Measurements from ENCODE around the gene MYO3B.
"Not testable (repeated sequence)": the region's sequence is repeated elsewhere in the genome, so short reads cannot be mapped to it uniquely, and the experiment has no call there.

The MYO3B gene

DNA sequence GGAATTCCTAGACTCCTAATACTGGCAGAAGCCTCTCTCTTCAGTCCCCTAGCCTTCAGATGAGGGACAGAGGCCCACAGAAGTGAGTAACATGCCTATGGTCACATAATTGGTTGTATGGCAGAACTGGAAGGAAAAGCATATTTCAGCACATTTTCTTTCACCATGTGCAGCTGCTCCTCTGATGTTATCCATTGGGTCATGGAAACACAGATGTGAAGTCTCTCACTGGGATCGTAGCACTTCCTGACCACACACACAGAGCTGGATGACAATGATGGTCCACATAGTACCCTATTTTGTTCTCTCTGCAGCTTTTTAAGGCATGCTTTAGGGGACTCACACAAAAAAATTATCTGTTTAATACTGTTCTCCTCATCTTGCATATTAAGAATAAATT is 24.5 kb downstream of the MYO3B start:
- no peak for DNase-seq (ENCODE audit: low read depth, low spot score)
- H3K4me3 ChIP-seq (ENCODE audit: low read length): no peak overlapping the region

DNA sequence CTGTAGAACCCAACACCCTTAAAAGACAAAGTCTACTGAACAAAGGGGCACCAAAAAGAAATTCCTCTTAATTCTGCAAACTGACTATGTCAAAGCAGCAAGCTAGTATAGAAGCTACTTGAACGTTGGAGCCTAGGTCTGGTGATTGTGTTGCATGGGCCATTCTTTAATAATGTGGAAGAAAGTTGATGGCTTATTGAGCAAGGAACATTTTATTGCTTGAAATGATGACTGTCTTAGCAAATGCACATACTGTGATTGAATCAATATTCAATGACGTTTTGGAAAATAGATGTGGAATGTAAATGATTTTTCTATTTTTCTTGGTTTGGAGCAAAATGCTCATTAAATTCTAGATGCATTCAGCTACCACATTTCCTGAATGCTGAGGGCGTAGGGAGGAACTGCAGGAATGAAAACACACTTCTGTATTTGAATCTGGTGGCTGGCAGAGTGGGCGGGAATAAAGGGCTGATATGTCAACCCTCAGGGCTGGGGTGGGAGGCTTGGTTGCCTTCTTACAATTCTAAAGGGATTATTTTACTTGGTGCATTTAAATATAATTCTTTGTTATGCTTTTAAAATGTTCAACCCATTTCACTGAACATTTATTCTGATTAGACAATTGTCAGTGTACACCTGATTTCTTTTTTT is 26.5 kb downstream of the MYO3B start:
- H3K4me3 ChIP-seq (ENCODE audit: low read length): no peak overlapping the region
- no peak for DNase-seq (ENCODE audit: low read depth, low spot score)

DNA sequence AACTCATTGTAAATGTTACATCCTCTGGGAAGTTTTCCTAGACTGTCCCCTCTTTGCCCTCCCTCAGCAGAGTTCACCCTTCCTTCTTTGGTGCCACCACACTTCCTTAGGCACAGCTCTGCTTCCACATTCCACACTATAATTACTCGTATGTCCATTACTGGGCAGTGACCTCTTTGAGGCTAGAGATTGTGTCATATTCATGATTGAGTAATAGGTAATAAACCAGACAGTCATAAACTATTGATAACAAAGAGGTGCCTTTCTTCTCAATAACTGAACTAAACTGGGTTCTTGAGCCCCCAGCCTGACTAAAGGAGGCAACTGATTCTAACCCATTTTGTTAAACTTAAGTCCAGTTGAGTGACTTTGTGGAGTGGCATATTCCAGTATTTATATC is 28.3 kb downstream of the MYO3B start:
- no peak for DNase-seq (ENCODE audit: low read depth, low spot score)

DNA sequence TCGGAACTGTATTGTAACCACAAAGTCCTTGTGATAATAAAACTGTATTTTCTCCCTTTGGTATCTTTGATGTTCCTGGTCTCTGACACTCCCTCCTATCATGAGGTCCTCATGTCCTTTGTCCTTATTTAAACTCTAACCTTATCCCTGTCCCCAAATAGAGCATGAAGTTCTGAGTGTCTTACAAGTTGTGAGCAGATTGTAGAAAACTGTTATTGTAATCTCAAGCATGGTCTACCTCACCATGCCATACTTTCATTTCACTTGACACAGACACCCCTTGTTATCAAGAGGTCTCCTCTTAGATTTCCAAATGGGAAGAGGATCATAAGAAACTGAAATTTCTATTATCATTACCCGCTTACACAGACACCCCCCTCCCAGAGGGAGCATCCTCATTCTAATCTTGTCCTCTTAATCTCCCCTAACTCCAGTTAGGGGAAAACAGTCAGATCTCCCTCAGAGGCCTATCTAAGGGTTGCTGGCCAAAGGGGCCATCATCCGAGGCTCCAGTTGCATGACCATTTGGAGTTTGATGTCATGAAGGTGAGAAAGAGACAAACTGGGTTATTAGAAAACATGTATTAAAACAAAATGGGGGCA is 29.0 kb downstream of the MYO3B start:
- DNase-seq (ENCODE audit: low read depth, low spot score): no peak
- H3K4me3 ChIP-seq (ENCODE audit: low read length): no peak overlapping the region

More for the DNA sequence above, 28.3 kb downstream of the MYO3B start:
- no peak overlapping the region for H3K4me3 ChIP-seq (ENCODE audit: low read length)

DNA sequence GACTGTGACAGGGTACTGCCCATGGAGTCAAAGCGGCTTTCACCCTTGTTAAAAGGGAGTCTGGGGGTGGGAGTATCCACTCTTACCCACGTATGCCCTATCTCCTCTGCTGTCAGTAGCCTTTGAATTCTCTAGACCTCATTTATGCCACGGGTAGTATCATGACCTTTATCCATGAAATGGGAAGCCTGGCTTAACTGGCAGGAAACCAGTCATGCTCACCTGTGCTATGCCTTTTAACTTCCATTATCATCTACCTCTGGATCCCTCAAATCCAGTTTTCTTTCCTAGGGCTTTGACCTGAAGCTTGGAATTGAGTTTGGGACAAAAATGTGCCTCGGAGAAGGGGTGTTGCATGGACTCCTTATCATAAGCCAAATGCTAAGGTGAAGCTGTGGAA is 30.0 kb downstream of the MYO3B start:
- no peak for DNase-seq (ENCODE audit: low read depth, low spot score)
- no peak overlapping the region for H3K4me3 ChIP-seq (ENCODE audit: low read length)

DNA sequence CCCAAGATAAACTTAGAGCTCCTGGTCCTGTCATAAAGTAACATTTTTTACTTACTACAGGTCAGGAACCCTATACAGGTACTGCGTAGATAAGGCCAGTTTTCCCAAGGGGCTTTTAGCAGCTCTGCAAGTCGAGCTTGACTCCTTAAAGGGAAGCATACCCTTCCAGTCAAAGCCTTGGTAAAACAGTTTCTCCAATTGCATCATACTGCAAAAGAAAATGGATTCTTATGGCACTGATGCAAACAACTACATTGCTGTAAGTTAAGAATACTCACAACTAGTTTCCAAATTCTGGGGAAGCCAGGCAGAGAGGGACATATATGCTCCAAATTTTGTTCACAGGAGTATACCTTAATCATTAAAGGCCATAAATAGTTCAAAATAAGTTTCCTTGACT is 31.0 kb downstream of the MYO3B start:
- no peak for DNase-seq (ENCODE audit: low read depth, low spot score)
- H3K4me3 ChIP-seq (ENCODE audit: low read length): no peak overlapping the region

DNA sequence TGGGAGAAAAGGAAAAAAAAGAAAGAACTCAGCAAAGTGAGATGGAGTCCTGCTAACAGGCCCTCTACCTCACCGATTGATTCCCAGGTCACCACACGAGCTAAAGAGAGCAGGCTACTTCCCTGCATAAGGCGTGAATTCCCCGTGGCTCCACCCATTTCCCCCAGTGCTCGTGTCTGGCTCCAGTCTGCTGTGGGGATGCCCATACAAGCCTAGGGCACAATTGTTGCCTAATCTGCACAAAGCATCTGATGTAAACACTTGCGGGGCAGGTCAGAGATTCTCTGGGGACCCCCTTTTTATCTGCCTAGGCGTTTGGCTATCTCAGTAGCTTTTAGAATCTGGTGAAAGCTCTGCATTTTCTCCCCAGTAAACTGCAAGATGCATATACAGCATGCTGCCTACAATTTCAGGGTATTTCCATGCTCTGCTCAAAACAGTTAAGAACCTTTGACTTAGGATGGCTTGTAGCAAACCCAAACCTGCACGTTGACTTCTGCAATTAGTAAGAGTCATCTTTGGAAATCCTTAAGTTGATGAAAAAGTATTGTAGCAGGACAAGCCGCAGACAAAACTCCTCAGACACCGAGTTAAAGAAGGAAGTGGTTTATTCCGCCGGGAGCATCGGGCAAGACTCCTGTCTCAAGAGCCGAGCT is 34.8 kb downstream of the MYO3B start:
- DNase-seq (ENCODE audit: low read depth, low spot score): no peak
- H3K4me3 ChIP-seq (ENCODE audit: low read length): no peak overlapping the region

DNA sequence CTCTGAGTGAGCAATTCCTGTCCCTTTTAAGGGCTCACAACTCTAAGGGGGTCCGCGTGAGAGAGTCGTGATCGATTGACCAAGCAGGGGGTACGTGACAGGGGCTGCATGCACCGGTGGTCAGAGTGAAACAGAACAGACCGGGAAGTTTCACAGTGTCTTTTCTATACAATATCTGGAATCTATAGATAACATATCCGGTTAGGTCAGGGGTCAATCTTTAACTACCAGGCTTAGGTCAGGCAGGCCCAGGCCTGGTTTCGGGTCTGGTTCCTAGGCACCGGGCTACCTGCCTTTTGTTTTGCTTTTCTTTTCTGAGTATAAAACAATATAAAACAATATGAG is 35.3 kb downstream of the MYO3B start:
- not testable (repeated sequence) for DNase-seq (ENCODE audit: low read depth, low spot score); H3K4me3 ChIP-seq (ENCODE audit: low read length)

DNA sequence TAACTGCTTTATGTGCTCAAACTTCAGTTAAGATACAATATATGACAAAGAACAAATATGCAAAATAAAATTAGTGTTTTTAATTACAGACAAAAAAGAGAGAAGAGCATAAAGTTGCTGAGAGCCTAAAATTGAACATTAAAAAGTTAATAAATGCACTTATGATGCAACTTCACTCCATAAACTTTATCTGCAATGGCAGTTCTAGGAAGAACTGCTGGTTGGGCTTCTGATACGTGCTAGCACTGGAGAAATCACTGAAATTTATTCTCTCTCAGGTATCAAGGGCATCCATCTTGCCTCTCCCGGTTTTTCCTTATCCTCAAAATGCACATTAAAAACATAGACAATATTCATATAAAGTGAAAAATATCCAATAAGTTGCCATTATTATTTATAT is 35.7 kb downstream of the MYO3B start:
- no peak for DNase-seq (ENCODE audit: low read depth, low spot score)

DNA sequence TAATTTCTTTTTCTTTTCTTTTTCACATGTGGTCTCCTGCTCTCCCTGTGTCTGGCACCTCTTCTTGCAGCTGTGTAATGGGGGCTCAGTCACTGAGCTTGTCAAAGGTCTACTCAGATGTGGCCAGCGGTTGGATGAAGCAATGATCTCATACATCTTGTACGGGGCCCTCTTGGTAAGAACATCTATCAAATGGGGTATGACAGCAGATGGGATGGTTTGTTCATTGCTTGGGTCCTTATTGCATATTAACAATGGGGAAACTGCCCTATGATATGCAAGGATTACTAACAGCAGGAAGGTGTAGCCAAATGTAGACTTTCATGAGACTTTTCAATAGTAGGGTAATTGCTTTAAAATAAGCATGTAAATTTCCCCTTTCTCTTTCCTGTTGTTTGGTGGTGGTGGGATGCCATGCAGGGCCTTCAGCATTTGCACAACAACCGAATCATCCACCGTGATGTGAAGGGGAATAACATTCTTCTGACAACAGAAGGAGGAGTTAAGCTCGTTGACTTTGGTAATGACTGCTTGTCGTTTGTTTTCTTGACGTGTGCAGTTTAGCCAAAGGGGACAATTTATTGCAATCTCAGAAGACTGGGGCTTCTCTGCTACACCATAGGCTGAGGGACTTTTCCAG is 36.5 kb downstream of the MYO3B start:
- peak; percentile 9 for DNase-seq (ENCODE audit: low read depth, low spot score)
- H3K4me3 ChIP-seq (ENCODE audit: low read length): no peak overlapping the region

More for the DNA sequence above, 35.7 kb downstream of the MYO3B start:
- H3K4me3 ChIP-seq (ENCODE audit: low read length): no peak overlapping the region

DNA sequence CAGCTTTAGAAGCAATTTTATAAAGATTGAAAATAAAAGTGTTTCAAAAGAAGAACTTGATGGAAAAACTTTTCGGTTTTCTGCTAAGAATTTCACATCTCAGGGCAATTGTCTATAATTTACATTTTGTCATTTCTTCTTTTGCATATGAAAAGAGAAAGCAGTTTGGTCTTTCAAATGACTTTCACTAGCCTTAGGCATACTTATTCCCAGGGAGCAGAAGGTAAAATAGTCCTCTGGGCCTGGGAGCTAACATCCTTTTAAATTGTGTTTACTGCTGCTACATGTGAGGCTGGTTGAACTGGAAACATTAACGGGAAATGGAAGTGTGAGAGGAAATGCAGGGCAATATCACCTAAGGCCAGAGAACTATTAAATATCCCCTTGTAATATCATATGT is 37.1 kb downstream of the MYO3B start:
- DNase-seq (ENCODE audit: low read depth, low spot score): no peak
- no peak overlapping the region for H3K4me3 ChIP-seq (ENCODE audit: low read length)

DNA sequence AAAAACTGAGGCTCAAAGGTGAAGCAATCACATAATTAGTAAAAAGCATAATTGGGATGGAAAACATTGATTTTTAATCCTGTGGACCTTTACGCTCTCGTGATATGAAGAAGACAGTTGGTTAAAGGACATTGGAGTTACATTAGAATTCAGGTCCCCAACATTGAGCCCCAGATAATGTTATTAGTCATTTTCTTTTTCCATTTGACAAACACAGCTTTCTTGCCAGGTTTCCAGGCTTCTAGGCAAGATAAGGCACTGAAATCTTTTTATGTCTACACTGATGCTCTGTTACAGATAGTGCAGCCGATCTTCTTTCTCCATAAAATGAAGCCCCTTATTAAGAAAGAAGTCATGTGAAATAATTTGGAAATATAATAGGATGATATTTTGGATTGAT is 38.5 kb downstream of the MYO3B start:
- no peak overlapping the region for H3K4me3 ChIP-seq (ENCODE audit: low read length)
- no peak for DNase-seq (ENCODE audit: low read depth, low spot score)

DNA sequence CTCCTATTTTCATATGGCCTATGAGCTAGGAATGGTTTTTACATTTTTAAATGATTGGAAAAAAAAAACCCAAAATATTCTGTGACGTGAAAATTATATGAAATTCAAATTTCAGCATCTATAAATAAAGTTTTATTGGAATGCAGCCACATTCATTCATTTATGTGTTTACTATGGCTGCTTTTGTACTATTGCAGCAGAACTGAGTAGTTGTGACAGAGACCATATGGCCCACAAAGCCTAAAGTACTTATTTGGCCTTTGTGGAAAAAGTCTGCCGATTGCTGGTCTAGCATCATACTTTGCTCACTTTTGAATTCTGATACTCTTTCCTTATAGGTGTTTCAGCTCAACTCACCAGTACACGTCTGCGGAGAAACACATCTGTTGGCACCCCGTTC is 39.0 kb downstream of the MYO3B start:
- no peak for DNase-seq (ENCODE audit: low read depth, low spot score)
- H3K4me3 ChIP-seq (ENCODE audit: low read length): no peak overlapping the region

DNA sequence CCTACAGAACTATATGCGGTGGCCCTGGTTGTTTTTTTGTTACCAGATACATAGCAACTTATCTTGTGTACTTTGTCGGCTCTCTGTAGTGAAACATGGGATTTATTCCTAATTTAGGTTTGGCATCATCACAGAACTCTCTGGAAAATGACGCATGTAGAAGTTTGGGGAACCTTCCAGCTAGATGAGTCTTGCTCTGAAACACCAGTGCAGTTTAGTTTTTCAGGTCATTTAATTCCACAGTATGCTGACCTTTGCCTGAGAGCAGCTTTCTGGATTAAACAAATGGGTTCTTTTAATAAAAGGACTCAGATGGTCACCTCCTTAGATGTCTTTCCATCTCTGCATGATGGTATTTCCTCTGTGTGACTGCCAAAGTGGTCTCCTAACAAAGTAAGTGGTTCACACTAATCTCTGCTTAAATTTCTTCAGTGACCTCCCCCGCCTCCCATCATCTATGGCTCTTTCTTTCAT is 39.9 kb downstream of the MYO3B start:
- no peak for DNase-seq (ENCODE audit: low read depth, low spot score)

DNA sequence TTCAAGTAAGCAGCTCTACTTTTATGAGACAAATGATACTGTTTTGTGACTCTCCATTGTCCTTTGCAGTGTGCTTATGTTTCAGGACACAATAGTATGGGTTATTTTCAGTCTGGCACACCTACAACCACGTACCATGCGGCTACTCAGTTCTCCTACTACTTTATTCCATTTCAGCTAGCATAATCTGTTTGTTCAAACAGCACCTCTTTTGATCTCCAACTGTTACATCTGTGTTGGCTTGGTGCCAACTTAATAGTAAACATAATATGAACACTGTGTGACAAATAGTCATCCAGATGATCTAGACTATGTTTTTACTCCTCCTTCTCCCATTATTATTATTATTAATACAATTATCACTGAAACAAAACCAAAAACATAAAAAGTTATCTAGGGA is 40.5 kb downstream of the MYO3B start:
- H3K4me3 ChIP-seq (ENCODE audit: low read length): no peak overlapping the region
- DNase-seq (ENCODE audit: low read depth, low spot score): no peak

More for the DNA sequence above, 39.9 kb downstream of the MYO3B start:
- no peak overlapping the region for H3K4me3 ChIP-seq (ENCODE audit: low read length)

DNA sequence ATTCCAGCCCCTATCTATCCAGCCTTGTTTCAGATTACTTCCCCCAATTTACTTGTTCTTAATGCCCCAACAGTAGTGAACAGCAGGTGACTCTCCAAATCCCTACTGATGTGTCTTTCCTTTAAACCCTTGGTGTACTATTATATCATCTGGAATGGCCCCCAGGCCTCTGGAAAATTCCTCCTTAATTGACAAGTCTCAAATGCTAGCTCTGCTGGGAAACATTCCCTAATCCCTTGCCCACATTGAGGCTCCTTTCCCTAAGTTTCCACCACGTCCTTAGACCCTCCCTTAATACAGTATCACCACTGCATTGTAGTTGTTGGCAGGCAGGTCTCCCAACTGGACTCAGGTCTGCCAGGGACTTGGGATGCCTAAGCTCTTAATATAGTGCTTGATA is 41.0 kb downstream of the MYO3B start:
- no peak for DNase-seq (ENCODE audit: low read depth, low spot score)
- no peak overlapping the region for H3K4me3 ChIP-seq (ENCODE audit: low read length)

DNA sequence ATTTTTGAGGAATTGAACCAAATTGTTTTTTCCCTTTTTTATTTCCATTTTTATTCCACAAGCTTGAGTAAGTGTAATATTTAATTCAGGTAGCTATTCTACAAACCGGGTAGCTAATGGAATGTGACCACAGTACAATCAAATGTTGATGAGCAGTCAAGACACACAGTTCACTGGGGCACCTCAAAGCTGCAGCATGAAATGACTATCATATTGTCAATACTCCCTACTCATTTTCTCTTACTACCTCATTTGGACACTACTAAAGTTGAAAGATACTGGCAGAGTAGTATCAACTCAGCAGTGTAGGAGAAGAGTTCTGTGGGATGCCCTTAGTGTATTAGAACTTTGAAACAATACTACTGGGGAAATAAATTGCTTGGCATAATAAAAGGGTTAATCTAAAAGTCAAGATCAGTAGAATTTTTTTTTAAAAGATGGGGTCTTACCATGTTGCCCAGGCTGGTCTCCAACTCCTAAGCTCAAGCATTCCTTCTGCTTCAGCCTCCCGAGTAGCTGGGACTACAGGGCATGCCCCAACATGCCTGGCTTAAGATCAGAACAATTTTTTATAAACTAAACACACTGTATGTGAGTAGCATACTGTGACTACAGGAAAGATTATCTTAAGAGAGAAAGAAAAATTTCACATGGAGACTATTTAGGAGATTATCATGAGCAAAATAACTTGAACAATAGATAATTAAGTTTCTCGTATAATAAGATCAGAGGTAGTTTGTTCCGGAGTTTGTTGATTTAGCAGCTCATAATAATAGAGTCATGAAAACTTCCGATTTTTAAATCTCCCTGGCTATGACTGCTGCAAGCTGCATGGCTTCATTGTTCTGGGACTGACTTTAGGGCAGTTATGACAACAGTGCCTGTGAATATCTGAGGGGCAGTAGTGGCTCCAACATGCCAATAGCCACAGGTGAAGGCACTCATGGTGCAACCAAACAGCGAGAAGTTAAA is 43.7 kb downstream of the MYO3B start:
- no peak overlapping the region for H3K4me3 ChIP-seq (ENCODE audit: low read length)
- DNase-seq (ENCODE audit: low read depth, low spot score): no peak

DNA sequence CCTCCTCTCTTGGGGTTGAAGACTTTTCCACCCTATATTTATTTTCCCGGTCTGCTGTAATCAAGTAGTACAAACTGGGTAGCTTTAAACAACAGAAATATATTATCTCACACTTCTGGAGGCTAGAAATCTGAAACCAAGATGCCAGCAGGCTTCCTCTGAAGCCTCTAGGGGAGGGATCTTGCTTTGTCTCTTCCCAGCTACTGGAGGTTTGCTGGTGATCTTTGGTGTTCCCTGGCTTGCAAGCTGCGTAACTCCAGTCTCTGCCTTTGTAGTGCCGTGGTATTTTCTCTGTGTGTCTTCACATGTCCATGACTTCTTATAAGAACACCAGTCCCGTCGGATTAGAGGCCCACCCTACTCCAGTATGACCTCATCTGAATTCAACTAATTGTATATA is 44.4 kb downstream of the MYO3B start:
- DNase-seq (ENCODE audit: low read depth, low spot score): no peak
- H3K4me3 ChIP-seq (ENCODE audit: low read length): no peak overlapping the region

DNA sequence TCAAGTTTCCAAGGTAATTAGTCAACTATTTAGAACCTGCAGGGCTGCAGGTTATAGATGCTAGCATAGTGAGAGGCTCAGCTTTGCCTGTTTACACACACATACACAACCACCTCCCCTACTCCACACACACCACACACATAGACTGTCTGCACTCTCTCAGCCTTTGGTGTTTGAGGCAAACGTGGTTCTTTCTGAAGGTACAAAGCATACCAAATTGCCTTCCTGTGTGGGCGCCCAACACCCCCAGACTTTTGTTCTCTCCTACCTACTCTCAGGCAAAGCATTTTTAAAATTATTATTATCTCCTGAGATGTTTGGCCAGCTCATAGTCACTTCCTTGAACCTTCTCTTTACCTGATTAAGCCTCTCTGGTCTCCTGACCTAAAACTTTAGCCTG is 44.9 kb downstream of the MYO3B start:
- DNase-seq (ENCODE audit: low read depth, low spot score): no peak
- H3K4me3 ChIP-seq (ENCODE audit: low read length): no peak overlapping the region
